ENCODE data around the gene FUT7.

The FUT7 gene

DNA sequence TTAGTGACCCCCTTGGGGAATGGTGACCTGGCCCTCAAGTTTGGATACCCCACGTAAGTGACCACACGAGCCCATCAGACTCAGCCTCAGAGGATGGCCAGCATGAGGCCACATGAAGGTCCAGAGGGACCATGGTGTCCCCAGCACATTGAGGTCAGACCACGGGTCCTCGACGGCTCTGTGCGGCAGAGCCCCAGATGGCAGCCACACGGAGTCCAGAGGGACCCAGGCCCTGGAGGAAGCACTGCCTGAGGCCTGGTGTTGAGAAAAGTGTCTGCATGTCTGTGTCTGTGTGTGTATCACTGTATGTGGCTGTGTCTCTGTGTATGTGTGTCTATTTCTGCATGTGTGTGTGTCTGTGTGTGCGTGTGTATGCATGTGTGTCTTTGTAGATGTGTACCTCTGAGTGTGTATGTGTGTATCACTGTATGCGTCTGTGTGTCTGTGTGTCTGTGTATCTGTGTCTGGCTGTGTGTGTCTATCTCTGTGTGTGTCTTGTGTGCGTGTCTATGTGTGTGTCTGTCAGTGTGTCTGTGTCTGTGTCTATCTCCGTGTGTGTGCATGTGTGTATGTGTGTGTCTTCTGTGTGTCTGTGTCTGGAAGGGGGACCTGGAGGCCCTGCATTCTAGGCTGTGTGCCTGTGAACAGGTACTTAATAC lies 48.1 kb downstream of the FUT7 start:
- H3K27me3 ChIP-seq (ENCODE audit: insufficient read depth, low read length) = peaks cover 18% of the 10 kb centered on the region
- no peaks in the 10 kb centered on the region for H3K79me2 ChIP-seq (ENCODE audit: insufficient read depth, low read length)
- H2AFZ ChIP-seq (ENCODE audit: low read length) = no peak overlapping the region
- H3K9ac ChIP-seq (ENCODE audit: low read length) = no peak overlapping the region
- H3K36me3 ChIP-seq (ENCODE audit: insufficient read depth, low read length) = no peaks in the 10 kb centered on the region
- H3K4me2 ChIP-seq (ENCODE audit: low read length) = no peak overlapping the region
- H4K20me1 ChIP-seq (ENCODE audit: insufficient read depth, low read length) = no peaks in the 10 kb centered on the region
- no peak overlapping the region for H3K27ac ChIP-seq (ENCODE audit: low read depth, low read length, poor library complexity, severe bottlenecking)
- no peak for TF ChIP-seq EZH2 (IDR thresholded peaks at IDR 0.05; ENCODE audit: borderline replicate concordance, low read length)
- no peaks in the 10 kb centered on the region for H3K9me3 ChIP-seq (ENCODE audit: low read length)
- H3F3A ChIP-seq (ENCODE audit: insufficient read depth, low read length) = no peaks in the 10 kb centered on the region
- no peaks in the 10 kb centered on the region for H3K9me2 ChIP-seq (ENCODE audit: low read depth, low read length)
- H3K4me3 ChIP-seq (ENCODE audit: low read depth, low read length, poor library complexity, severe bottlenecking) = no peak overlapping the region
- no peaks in the 10 kb centered on the region for H3K4me1 ChIP-seq (ENCODE audit: insufficient read depth, low read length, severe bottlenecking)

DNA sequence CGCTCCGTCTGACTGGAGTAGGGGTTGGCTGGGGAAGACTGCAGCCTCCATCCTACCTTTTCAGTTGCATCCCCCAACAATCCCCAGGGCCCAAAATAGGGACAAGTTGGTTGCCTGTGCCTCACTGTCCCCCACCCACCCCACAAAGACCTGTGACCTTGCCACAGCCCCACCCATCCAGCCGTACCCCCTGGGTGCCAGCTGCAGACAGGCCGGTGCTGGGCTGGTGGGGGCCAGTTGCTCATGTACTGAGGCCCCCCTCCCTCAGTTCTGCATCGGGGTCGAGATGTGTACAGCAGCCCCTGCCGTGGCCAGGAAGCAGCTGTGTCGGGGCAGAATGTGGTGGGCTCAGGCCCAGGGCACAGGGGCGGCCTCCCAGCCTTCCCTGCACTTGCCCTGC lies 48.7 kb downstream of the FUT7 start:
- no peak overlapping the region for H3K9ac ChIP-seq (ENCODE audit: low read length)
- no peaks in the 10 kb centered on the region for H3K79me2 ChIP-seq (ENCODE audit: insufficient read depth, low read length)
- no peak overlapping the region for H3K27ac ChIP-seq (ENCODE audit: low read depth, low read length, poor library complexity, severe bottlenecking)
- H3F3A ChIP-seq (ENCODE audit: insufficient read depth, low read length) = no peaks in the 10 kb centered on the region
- no peaks in the 10 kb centered on the region for H4K20me1 ChIP-seq (ENCODE audit: insufficient read depth, low read length)
- no peaks in the 10 kb centered on the region for H3K4me1 ChIP-seq (ENCODE audit: insufficient read depth, low read length, severe bottlenecking)
- no peak overlapping the region for H3K4me3 ChIP-seq (ENCODE audit: low read depth, low read length, poor library complexity, severe bottlenecking)
- peaks cover 13% of the 10 kb centered on the region for H3K27me3 ChIP-seq (ENCODE audit: insufficient read depth, low read length)
- no peak overlapping the region for H3K4me2 ChIP-seq (ENCODE audit: low read length)
- TF ChIP-seq EZH2 (IDR thresholded peaks at IDR 0.05; ENCODE audit: borderline replicate concordance, low read length) = no peak
- TF ChIP-seq, protein P1, sequence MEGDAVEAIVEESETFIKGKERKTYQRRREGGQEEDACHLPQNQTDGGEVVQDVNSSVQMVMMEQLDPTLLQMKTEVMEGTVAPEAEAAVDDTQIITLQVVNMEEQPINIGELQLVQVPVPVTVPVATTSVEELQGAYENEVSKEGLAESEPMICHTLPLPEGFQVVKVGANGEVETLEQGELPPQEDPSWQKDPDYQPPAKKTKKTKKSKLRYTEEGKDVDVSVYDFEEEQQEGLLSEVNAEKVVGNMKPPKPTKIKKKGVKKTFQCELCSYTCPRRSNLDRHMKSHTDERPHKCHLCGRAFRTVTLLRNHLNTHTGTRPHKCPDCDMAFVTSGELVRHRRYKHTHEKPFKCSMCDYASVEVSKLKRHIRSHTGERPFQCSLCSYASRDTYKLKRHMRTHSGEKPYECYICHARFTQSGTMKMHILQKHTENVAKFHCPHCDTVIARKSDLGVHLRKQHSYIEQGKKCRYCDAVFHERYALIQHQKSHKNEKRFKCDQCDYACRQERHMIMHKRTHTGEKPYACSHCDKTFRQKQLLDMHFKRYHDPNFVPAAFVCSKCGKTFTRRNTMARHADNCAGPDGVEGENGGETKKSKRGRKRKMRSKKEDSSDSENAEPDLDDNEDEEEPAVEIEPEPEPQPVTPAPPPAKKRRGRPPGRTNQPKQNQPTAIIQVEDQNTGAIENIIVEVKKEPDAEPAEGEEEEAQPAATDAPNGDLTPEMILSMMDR (IDR thresholded peaks at IDR 0.05; ENCODE audit: low read length) = no peak
- H3K9me3 ChIP-seq (ENCODE audit: low read length) = no peaks in the 10 kb centered on the region
- no peak overlapping the region for H2AFZ ChIP-seq (ENCODE audit: low read length)
- no peaks in the 10 kb centered on the region for H3K9me2 ChIP-seq (ENCODE audit: low read depth, low read length)
- no peaks in the 10 kb centered on the region for H3K36me3 ChIP-seq (ENCODE audit: insufficient read depth, low read length)

DNA sequence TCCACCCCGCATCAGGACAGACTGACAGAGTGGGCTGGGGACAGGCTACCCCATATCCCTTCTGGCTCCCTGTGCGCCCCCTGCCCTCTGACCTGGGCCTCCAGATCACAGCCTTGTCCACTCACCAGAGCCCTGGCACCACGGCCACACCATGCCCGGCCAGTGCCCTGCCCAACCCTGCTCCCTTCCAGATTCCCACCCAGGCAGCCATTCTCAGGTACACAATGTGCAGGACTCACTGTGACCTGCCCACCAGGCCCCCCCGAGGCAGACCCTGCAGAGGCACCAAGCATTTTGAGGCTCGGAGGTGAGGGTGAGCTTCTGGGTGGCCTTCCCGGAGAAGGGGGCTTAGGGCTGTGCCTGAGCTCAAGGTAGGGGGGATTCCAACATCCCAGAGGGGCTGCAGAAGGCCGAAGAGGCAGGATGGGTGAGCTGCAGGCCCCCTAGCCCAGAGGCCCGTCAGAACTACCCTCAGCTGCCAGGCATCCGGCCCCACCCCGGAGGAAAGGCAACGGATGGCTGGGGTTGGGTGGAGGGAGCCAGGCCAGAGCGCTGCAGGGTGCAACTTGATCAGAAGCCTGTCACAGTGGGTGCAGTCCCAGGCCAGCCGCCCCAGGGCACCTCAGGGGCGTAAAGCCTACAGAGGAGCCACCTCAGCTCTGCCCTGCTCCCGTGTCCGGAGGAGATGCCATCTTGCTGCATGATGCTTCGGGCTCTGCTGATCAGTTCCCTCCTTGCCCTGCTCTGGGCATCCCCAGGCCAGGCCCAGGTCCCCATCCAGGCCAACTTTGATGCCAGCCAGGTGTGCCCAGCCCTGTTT lies 49.4 kb downstream of the FUT7 start, which contains the start of gene LCNL1:
TSS of gene LCNL1 (plus strand) at position 762 of the 820 bp plus-strand sequence. CDS start 594 bp downstream, outside the sequence.
- Histone ChIP-seq H3K4me3 (ENCODE audit: low read depth, low read length, poor library complexity, severe bottlenecking) (no peak within 1 kb of the TSS), H3K79me2 (ENCODE audit: insufficient read depth, low read length) (no peaks in the 10 kb centered on the region), H3F3A (ENCODE audit: insufficient read depth, low read length) (no peaks in the 10 kb centered on the region), H3K4me2 (ENCODE audit: low read length) (no peak within 1 kb of the TSS), H4K20me1 (ENCODE audit: insufficient read depth, low read length) (no peaks in the 10 kb centered on the region), H2AFZ (ENCODE audit: low read length) (no peak within 1 kb of the TSS), H3K9me2 (ENCODE audit: low read depth, low read length) (no peaks in the 10 kb centered on the region), H3K9ac (ENCODE audit: low read length) (no peak within 1 kb of the TSS), H3K4me1 (ENCODE audit: insufficient read depth, low read length, severe bottlenecking) (no peaks in the 10 kb centered on the region), H3K36me3 (ENCODE audit: insufficient read depth, low read length) (no peaks in the 10 kb centered on the region), H3K27me3 (ENCODE audit: insufficient read depth, low read length) (peaks cover 7% of the 10 kb centered on the region), H3K27ac (ENCODE audit: low read depth, low read length, poor library complexity, severe bottlenecking) (no peak within 1 kb of the TSS), H3K9me3 (ENCODE audit: low read length) (no peaks in the 10 kb centered on the region)
- TF ChIP-seq, protein P1 (IDR thresholded peaks at IDR 0.05; ENCODE audit: low read length) = no peak
- no peak for TF ChIP-seq EZH2 (IDR thresholded peaks at IDR 0.05; ENCODE audit: borderline replicate concordance, low read length)
